ENCODE measurements around the gene CNTNAP5. TPM values are rescaled to one million over a fixed set of nuclear protein-coding genes. Genes with fewer than 3 reads are reported as not detected.

CNTNAP5 gene
- total RNA-seq, 1 donor = not detected

GRCh38 chr2:124112206-124112605 lies 87.1 kb downstream of the CNTNAP5 start:
- DNase-seq (ENCODE audit: low read depth) = no peak
- no peak overlapping the region for H3K4me3 ChIP-seq (ENCODE audit: low read depth, low read length)
- TF ChIP-seq, protein P1, sequence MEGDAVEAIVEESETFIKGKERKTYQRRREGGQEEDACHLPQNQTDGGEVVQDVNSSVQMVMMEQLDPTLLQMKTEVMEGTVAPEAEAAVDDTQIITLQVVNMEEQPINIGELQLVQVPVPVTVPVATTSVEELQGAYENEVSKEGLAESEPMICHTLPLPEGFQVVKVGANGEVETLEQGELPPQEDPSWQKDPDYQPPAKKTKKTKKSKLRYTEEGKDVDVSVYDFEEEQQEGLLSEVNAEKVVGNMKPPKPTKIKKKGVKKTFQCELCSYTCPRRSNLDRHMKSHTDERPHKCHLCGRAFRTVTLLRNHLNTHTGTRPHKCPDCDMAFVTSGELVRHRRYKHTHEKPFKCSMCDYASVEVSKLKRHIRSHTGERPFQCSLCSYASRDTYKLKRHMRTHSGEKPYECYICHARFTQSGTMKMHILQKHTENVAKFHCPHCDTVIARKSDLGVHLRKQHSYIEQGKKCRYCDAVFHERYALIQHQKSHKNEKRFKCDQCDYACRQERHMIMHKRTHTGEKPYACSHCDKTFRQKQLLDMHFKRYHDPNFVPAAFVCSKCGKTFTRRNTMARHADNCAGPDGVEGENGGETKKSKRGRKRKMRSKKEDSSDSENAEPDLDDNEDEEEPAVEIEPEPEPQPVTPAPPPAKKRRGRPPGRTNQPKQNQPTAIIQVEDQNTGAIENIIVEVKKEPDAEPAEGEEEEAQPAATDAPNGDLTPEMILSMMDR (IDR thresholded peaks at IDR 0.05; ENCODE audit: insufficient read depth, low read depth, low read length) = no peak

DNA sequence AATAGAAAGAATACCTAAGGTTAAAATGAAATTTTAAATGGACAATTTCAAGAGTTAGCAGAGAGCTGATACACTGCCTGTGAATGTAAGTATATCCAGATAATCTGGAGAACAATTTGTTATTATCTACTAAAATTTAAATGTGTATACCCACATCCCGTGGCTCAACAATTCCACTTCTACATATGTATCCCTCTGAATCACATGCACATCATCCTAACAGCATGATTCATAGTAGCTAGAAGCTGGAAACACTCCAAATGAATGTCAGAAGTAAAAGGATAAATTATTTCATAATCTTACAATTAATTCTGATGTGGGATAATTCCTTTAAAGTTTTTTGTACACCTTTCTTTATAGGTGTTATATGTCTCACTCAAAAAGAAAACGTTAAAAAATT lies 87.9 kb downstream of the CNTNAP5 start:
- no peak for DNase-seq (ENCODE audit: low read depth)
- H3K4me3 ChIP-seq (ENCODE audit: low read depth, low read length) = no peak overlapping the region
- TF ChIP-seq, protein P1 (IDR thresholded peaks at IDR 0.05; ENCODE audit: insufficient read depth, low read depth, low read length) = no peak

GRCh38 chr2:124120246-124120645 lies 95.2 kb downstream of the CNTNAP5 start:
- TF ChIP-seq, protein P1 (IDR thresholded peaks at IDR 0.05; ENCODE audit: insufficient read depth, low read depth, low read length) = no peak
- H3K4me3 ChIP-seq (ENCODE audit: low read depth, low read length) = no peak overlapping the region
- no peak for DNase-seq (ENCODE audit: low read depth)

- no peak for DNase-seq (ENCODE audit: low read depth)
- no peak overlapping the region for H3K4me3 ChIP-seq (ENCODE audit: low read depth, low read length)
- TF ChIP-seq, protein P1 (IDR thresholded peaks at IDR 0.05; ENCODE audit: insufficient read depth, low read depth, low read length) = no peak
Observed at GRCh38 chr2:124121106-124121505, 96.0 kb downstream of the CNTNAP5 start.

GRCh38 chr2:124121760-124122275 lies 96.7 kb downstream of the CNTNAP5 start:
- no peak for DNase-seq (ENCODE audit: low read depth)
- no peak overlapping the region for H3K4me3 ChIP-seq (ENCODE audit: low read depth, low read length)
- TF ChIP-seq, protein P1 (IDR thresholded peaks at IDR 0.05; ENCODE audit: insufficient read depth, low read depth, low read length) = no peak

- H3K4me3 ChIP-seq (ENCODE audit: low read depth, low read length) = no peak overlapping the region
- TF ChIP-seq, protein P1 (IDR thresholded peaks at IDR 0.05; ENCODE audit: insufficient read depth, low read depth, low read length) = no peak
- DNase-seq (ENCODE audit: low read depth) = no peak
Observed at GRCh38 chr2:124122340-124122739, 97.3 kb downstream of the CNTNAP5 start.

DNA sequence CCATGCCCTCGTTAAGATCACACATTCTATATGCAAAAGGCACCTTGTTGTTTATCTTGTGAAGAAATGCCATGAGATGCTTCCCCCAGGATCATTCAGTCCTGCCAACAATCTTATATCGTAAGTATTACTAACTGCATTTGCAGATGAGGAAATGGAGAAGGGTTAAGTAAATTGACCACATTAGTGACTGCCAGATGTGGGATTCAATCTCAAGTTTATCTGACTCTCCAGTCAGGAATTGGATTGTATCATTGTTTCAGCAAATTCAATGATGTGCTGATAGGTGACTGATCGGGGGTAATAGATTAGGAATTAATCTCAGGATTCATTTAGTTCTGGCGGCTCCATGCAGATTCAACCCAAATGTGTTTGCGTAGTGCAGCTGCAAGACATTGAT lies 106.2 kb downstream of the CNTNAP5 start:
- TF ChIP-seq, protein P1 (IDR thresholded peaks at IDR 0.05; ENCODE audit: insufficient read depth, low read depth, low read length) = no peak
- H3K4me3 ChIP-seq (ENCODE audit: low read depth, low read length) = no peak overlapping the region
- DNase-seq (ENCODE audit: low read depth) = no peak
